LNCaP clone FGC (cell line): ENCODE measurements around the gene RNF150.

Experiments used
- DNase-seq: peaks from one replicate; pipeline ENCODE4 v3.0.0-alpha.2; 2011; ENCODE audit warnings: low read depth
- H3K4me3 ChIP-seq: 2 replicates; pipeline ENCODE4 v1.5.1; 2011; ENCODE audit warnings: mild to moderate bottlenecking, low read depth, low read length, control low read depth
- CTCF ChIP-seq: IDR thresholded peaks from 2 replicates; pipeline ENCODE4 v1.5.1; 2012; ENCODE audit warnings: mild to moderate bottlenecking; ENCODE audit not compliant: control insufficient read depth, insufficient read depth; ENCODE audit errors: extremely low read depth

RNF150 gene

GRCh38 chr4:141009129-141009528 lies 124.1 kb downstream of the RNF150 start:
- H3K4me3 ChIP-seq = no peak overlapping the region
- no peak for TF ChIP-seq CTCF
- DNase-seq = no peak

- TF ChIP-seq CTCF = no peak
- no peak overlapping the region for H3K4me3 ChIP-seq
- DNase-seq = no peak
These were observed 126.9 kb downstream of the RNF150 start for GRCh38 chr4:141006242-141006802.

GRCh38 chr4:141004823-141005222 lies 128.4 kb downstream of the RNF150 start:
- no peak for TF ChIP-seq CTCF
- no peak for DNase-seq
- no peak overlapping the region for H3K4me3 ChIP-seq

GRCh38 chr4:141003193-141003592 lies 130.1 kb downstream of the RNF150 start:
- no peak for DNase-seq
- H3K4me3 ChIP-seq = no peak overlapping the region
- no peak for TF ChIP-seq CTCF

GRCh38 chr4:141002323-141002805 lies 130.9 kb downstream of the RNF150 start:
- TF ChIP-seq CTCF = no peak
- DNase-seq = no peak
- no peak overlapping the region for H3K4me3 ChIP-seq

GRCh38 chr4:140996766-140997165 lies 136.5 kb downstream of the RNF150 start:
- no peak for DNase-seq
- no peak for TF ChIP-seq CTCF
- H3K4me3 ChIP-seq = no peak overlapping the region

GRCh38 chr4:140995058-140995457 lies 138.2 kb downstream of the RNF150 start:
- DNase-seq = no peak
- TF ChIP-seq CTCF = no peak
- H3K4me3 ChIP-seq = no peak overlapping the region
